Right forelimb (tissue), 1 donor: Measurements from ENCODE around the gene EBP.
A peak's percentile ranks its signal among the peaks of the same experiment; 100 is the strongest.

ENCODE experiments used
- DNase-seq: peaks from one replicate; pipeline ENCODE4 v3.0.0-alpha.2; 2018

EBP gene

GRCh38 chrX:48521353-48522243 is at the start of gene EBP:
Gene EBP, plus strand, starts transcription at chrX:48521808. Its CDS starts 1,964 bp downstream, at chrX:48523772.
- DNase-seq, result peak; percentile 86

- DNase-seq, result no peak
Measured at GRCh38 chrX:48472225-48472624, 49.4 kb upstream of the EBP start.

GRCh38 chrX:48472851-48473703 is 48.5 kb upstream of the EBP start:
- no peak for DNase-seq

- DNase-seq, result no peak
Measured at GRCh38 chrX:48473704-48473990, 48.0 kb upstream of the EBP start.

- no peak for DNase-seq
Measured at GRCh38 chrX:48474127-48474526, 47.5 kb upstream of the EBP start.

GRCh38 chrX:48474581-48474980 is 47.0 kb upstream of the EBP start:
- no peak for DNase-seq

GRCh38 chrX:48475296-48475695 is 46.3 kb upstream of the EBP start:
- no peak for DNase-seq

- DNase-seq, result peak; percentile 90
Measured at GRCh38 chrX:48475774-48476577, 45.6 kb upstream of the EBP start, which contains the start of gene FTSJ1. Gene FTSJ1, plus strand, starts transcription at chrX:48476199. Its CDS starts 1,849 bp downstream, at chrX:48478048.

GRCh38 chrX:48476919-48477318 is 44.7 kb upstream of the EBP start:
- no peak for DNase-seq

GRCh38 chrX:48477960-48478755 is 43.5 kb upstream of the EBP start:
- DNase-seq, result no peak

GRCh38 chrX:48478806-48479205 is 42.8 kb upstream of the EBP start:
- DNase-seq, result no peak

GRCh38 chrX:48480142-48480541 is 41.5 kb upstream of the EBP start:
- DNase-seq, result no peak

GRCh38 chrX:48480583-48480982 is 41.0 kb upstream of the EBP start:
- DNase-seq, result no peak

GRCh38 chrX:48482526-48482925 is 39.1 kb upstream of the EBP start:
- DNase-seq, result no peak

GRCh38 chrX:48487362-48487798 is 34.2 kb upstream of the EBP start:
- DNase-seq, result no peak

GRCh38 chrX:48488034-48488433 is 33.6 kb upstream of the EBP start:
- no peak for DNase-seq

GRCh38 chrX:48489296-48489695 is 32.3 kb upstream of the EBP start:
- DNase-seq, result no peak

GRCh38 chrX:48489892-48490291 is 31.7 kb upstream of the EBP start:
- no peak for DNase-seq

GRCh38 chrX:48490661-48491060 is 30.9 kb upstream of the EBP start:
- DNase-seq, result no peak

- DNase-seq, result no peak
Measured at GRCh38 chrX:48491809-48492208, 29.8 kb upstream of the EBP start.

- no peak for DNase-seq
Measured at GRCh38 chrX:48492293-48492910, 29.2 kb upstream of the EBP start.

GRCh38 chrX:48493890-48494364 is 27.7 kb upstream of the EBP start:
- no peak for DNase-seq
